ENCODE data around the gene ENTPD2. TPM values are rescaled to one million over a fixed set of nuclear protein-coding genes. Genes with fewer than 3 reads are reported as not detected.

The ENTPD2 gene
- total RNA-seq, 2 donors from 2014 or later: 9.8 to 10.9 TPM

DNA sequence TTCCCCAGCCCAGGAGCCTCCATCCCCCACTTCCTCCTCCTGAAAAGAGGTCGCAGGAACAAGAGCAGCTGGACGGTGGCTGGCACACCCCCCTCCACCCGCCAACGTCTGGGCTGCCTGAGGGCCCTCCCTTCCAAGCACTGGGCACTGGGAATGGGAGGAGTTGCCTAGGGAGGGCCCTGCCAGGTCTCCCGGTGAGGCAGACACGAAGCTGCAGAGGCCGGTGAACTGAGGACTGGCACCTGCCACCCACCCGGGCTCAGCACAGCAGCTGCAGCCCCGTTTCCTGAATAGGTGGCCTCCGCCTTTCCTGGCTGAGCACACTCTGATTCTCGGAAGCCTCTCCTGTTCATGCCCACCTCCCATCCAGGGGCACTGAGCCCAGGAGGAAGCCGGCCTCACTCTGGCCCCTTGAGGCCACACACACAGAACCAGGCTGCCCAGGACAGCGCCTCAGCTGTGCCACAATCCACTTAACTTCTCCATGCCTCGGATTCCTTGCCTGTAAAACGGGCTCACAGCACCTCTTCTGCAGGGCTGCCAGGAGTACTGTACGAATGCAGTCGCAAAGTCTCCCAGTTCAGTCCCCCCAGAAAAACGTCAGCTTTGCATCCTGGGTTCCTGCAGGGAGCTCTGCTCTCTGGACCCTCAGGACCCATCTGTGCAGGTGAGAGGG lies 9.2 kb downstream of the ENTPD2 start:
- peak overlapping the region; percentile 85 to 87 for H3K27ac ChIP-seq
- 29% methylated on average over 18 of the region's 18 CpGs for WGBS

DNA sequence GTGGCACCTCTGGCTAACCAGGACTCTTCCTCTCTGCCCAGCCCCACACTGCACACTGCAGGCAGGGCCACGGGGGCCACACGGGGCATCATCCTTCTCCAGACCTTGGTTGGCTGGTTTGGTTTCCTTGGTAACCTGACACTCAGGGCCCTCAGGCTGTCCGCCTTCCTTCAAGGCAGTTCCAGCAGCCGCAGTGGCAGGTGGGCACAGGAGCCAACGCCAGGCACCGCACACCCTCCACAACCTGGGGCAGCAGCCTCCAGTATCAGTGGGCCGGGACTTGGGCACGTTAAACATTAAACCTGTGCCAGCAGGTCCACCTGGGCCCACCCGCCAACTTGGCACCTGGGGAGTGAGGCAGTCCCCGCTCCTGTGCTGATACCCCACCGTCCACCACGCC lies 9.8 kb downstream of the ENTPD2 start:
- WGBS: 45% methylated on average over 12 of the region's 12 CpGs
- TF ChIP-seq POLR2AphosphoS5 (IDR thresholded peaks at IDR 0.05) (no peak), POLR2A (IDR thresholded peaks at IDR 0.05) (no peak)
- TF ChIP-seq, protein P1, sequence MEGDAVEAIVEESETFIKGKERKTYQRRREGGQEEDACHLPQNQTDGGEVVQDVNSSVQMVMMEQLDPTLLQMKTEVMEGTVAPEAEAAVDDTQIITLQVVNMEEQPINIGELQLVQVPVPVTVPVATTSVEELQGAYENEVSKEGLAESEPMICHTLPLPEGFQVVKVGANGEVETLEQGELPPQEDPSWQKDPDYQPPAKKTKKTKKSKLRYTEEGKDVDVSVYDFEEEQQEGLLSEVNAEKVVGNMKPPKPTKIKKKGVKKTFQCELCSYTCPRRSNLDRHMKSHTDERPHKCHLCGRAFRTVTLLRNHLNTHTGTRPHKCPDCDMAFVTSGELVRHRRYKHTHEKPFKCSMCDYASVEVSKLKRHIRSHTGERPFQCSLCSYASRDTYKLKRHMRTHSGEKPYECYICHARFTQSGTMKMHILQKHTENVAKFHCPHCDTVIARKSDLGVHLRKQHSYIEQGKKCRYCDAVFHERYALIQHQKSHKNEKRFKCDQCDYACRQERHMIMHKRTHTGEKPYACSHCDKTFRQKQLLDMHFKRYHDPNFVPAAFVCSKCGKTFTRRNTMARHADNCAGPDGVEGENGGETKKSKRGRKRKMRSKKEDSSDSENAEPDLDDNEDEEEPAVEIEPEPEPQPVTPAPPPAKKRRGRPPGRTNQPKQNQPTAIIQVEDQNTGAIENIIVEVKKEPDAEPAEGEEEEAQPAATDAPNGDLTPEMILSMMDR (IDR thresholded peaks at IDR 0.05): no peak
- Histone ChIP-seq H3K9me3 (no peaks in the 10 kb centered on the region), H3K4me1 (replicated peaks) (peaks cover 38% of the 10 kb centered on the region), H3K4me3 (peak overlapping the region; percentile 53 to 58), H3K27me3 (replicated peaks; ENCODE audit: insufficient read depth) (no peaks in the 10 kb centered on the region), H3K36me3 (peaks cover 5 to 8% of the 10 kb centered on the region in 2 donors), H3K27ac (peak overlapping the region; percentile 9 to 85)
- no peak for DNase-seq (ENCODE audit: low spot score)
- intact Hi-C loops (cut with DNase I): no loop called here

More for the DNA sequence above, 9.2 kb downstream of the ENTPD2 start:
- TF ChIP-seq, protein P1 (IDR thresholded peaks at IDR 0.05): no peak
- TF ChIP-seq POLR2AphosphoS5 (IDR thresholded peaks at IDR 0.05) (peak; percentile 62), POLR2A (IDR thresholded peaks at IDR 0.05) (peak; percentile 29)
- H3K4me3 ChIP-seq: peak overlapping the region; percentile 53 to 58
- H3K9me3 ChIP-seq: no peaks in the 10 kb centered on the region
- no peak for DNase-seq (ENCODE audit: low spot score)
- H3K4me1 ChIP-seq (replicated peaks): peaks cover 44% of the 10 kb centered on the region
- no peaks in the 10 kb centered on the region for H3K27me3 ChIP-seq (replicated peaks; ENCODE audit: insufficient read depth)
- intact Hi-C loops (cut with DNase I): no loop called here
- H3K36me3 ChIP-seq: peaks cover 0 to 8% of the 10 kb centered on the region in 2 donors

DNA sequence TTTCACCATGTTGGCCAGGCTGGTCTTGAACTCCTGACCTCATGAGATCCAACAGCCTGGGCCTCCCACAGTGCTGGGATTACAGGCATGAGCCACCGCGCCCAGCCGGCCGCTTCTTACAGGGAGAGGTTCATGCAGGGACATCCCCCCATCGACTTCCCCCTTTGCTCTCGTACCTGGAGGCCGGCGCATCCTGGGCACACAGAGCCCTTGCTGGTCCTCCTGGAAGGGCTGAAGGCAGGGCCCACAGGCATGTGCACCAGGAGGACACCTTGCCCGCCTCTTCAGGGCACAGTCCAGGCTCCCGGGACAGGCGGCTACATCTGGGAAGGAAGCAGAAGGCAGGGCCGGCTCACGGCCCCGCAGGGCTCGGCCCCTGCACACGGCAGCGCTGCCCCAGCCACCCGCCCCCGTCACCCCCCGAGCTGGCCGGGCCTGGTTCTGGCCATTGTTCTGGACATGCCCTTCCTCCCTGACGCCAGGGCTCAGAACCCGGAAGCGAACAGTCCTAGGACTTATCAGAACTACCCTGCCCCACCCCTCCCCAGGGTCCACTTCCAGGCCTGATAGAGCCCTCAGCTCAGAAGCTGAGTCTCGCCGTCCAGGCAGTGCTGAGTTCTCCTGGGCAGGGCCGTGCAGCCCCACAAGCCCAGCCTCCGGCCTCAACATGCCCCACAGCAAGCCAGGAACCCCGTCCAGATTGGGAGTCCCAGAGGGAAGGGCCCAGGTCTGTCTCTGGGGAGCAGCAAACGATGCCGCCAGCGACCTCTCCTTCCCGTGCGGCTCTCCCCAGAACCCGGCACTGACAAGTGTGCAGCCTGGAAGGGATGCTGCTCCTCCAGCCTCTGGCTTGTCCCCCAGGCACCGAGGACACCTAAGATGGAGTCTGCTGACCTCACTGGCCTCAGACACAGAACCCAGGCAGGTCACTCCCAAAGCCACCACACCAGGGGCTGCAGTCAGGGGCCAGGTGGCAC lies 10.8 kb downstream of the ENTPD2 start:
- TF ChIP-seq POLR2AphosphoS5 (IDR thresholded peaks at IDR 0.05) (no peak), POLR2A (IDR thresholded peaks at IDR 0.05) (no peak)
- TF ChIP-seq, protein P1 (IDR thresholded peaks at IDR 0.05): no peak
- H3K36me3 ChIP-seq: peaks cover 5 to 8% of the 10 kb centered on the region in 2 donors
- WGBS: 84% methylated on average over 34 of the region's 36 CpGs
- intact Hi-C loops (cut with DNase I): no loop called here
- H3K27me3 ChIP-seq (replicated peaks; ENCODE audit: insufficient read depth): no peaks in the 10 kb centered on the region
- peak overlapping the region; percentile 9 to 85 for H3K27ac ChIP-seq
- H3K4me3 ChIP-seq: peak overlapping the region in 1 of 2 donors; percentile 58
- peaks cover 32% of the 10 kb centered on the region for H3K4me1 ChIP-seq (replicated peaks)
- DNase-seq (ENCODE audit: low spot score): no peak
- H3K9me3 ChIP-seq: no peaks in the 10 kb centered on the region

DNA sequence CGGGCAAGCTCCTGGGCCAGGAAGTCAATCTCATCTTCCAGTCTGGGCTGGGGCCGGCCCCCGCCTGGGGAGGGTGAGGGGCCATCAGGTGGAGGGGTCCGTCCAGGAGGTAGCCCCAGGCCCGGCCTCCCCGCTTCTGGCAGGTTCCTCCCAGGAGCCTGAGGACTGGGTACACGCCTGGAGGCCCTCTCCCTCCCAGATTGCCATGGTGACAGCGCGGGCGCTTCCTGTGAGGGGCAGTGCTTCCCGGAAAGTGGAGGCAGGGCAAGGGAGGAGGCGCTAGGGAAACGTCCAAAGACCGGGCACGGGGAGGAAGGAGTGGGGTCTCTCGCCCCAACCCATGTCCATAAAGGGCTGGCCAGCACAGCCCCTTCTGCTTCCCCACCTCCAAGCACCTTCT lies 12.7 kb downstream of the ENTPD2 start:
- Histone ChIP-seq H3K36me3 (peaks cover 5 to 8% of the 10 kb centered on the region in 2 donors), H3K4me1 (replicated peaks) (peaks cover 17% of the 10 kb centered on the region), H3K9me3 (no peaks in the 10 kb centered on the region), H3K4me3 (no peak overlapping the region), H3K27ac (peak overlapping the region in 1 of 2 donors; percentile 17), H3K27me3 (replicated peaks; ENCODE audit: insufficient read depth) (no peaks in the 10 kb centered on the region)
- DNase-seq (ENCODE audit: low spot score): no peak
- intact Hi-C loops (cut with DNase I): no loop called here
- TF ChIP-seq POLR2A (IDR thresholded peaks at IDR 0.05): no peak
- no peak for TF ChIP-seq POLR2AphosphoS5 (IDR thresholded peaks at IDR 0.05)
- TF ChIP-seq, protein P1 (IDR thresholded peaks at IDR 0.05): no peak
- WGBS: 61% methylated on average over 12 of the region's 16 CpGs
